Glomerular visceral epithelial cell (primary cell): ENCODE measurements around the gene FGD3.
"Not testable (repeated sequence)": the region's sequence is repeated elsewhere in the genome, so short reads cannot be mapped to it uniquely, and the experiment has no call there.

Experiments
- DNase-seq: peaks from one replicate; pipeline ENCODE4 v3.0.0-alpha.2; 2016; ENCODE audit errors: extremely low spot score

The FGD3 gene

GRCh38 chr9:93009337-93010015, 62.2 kb downstream of the FGD3 start:
- DNase-seq, result no peak

- no peak for DNase-seq
Observed at GRCh38 chr9:93010056-93010455, 62.7 kb downstream of the FGD3 start.

- no peak for DNase-seq
Observed at GRCh38 chr9:93010704-93011103, 63.4 kb downstream of the FGD3 start.

GRCh38 chr9:93011114-93011513, 63.8 kb downstream of the FGD3 start:
- no peak for DNase-seq

- no peak for DNase-seq
Observed at GRCh38 chr9:93012963-93013855, 65.9 kb downstream of the FGD3 start.

- no peak for DNase-seq
Observed at GRCh38 chr9:93013856-93014582, 66.7 kb downstream of the FGD3 start.

GRCh38 chr9:93015190-93015589, 67.9 kb downstream of the FGD3 start:
- DNase-seq, result not testable (repeated sequence)

GRCh38 chr9:93017621-93018020, 70.3 kb downstream of the FGD3 start:
- DNase-seq, result no peak

GRCh38 chr9:93020151-93020550, 72.8 kb downstream of the FGD3 start:
- no peak for DNase-seq

- DNase-seq, result no peak
Observed at GRCh38 chr9:93020771-93021670, 73.7 kb downstream of the FGD3 start.

- no peak for DNase-seq
Observed at GRCh38 chr9:93022066-93022465, 74.7 kb downstream of the FGD3 start.

GRCh38 chr9:93022721-93023520, 75.6 kb downstream of the FGD3 start:
- DNase-seq, result no peak

- DNase-seq, result no peak
Observed at GRCh38 chr9:93023521-93023815, 76.1 kb downstream of the FGD3 start.

GRCh38 chr9:93024646-93024910, 77.3 kb downstream of the FGD3 start:
- DNase-seq, result no peak

GRCh38 chr9:93024986-93025630, 77.8 kb downstream of the FGD3 start:
- no peak for DNase-seq

GRCh38 chr9:93025736-93026135, 78.4 kb downstream of the FGD3 start:
- DNase-seq, result no peak

GRCh38 chr9:93026640-93027039, 79.3 kb downstream of the FGD3 start:
- DNase-seq, result no peak

GRCh38 chr9:93027750-93028149, 80.4 kb downstream of the FGD3 start:
- DNase-seq, result no peak

- no peak for DNase-seq
Observed at GRCh38 chr9:93028448-93029006, 81.2 kb downstream of the FGD3 start.
